ENCODE measurements around the gene TARM1. TPM values are rescaled to one million over a fixed set of nuclear protein-coding genes. Genes with fewer than 3 reads are reported as not detected.

Gene TARM1
- not detected for total RNA-seq

DNA sequence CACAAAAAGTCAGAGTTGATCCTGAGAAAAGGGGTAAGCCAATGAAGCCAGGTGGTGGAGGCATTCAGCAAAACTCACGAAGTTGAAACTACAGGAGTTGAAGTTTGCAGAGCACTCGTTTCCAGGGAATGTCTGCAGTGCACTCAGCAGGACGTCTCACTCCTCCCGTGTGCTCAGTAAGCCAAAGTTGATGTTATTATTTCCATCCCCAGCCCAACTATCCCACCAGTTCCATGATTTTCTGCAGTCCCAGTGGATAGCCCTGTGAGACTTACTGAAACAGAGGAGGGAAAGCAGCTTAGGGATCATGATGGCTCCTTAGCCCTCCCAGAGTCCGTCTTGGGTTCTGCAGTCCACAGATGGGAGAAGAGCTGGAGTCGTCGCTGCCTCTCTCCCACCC lies at the start of gene TARM1:
TARM1 (minus strand) TSS at position 334 of the 400 bp plus-strand sequence; CDS start at position 309, 25 bp downstream.
- TF ChIP-seq CTCF (IDR thresholded peaks at IDR 0.05; ENCODE audit: low read depth), result no peak

- TF ChIP-seq CTCF (IDR thresholded peaks at IDR 0.05; ENCODE audit: low read depth), result no peak
These were observed 48.4 kb upstream of the TARM1 start for GRCh38 chr19:54129617-54129996.

GRCh38 chr19:54128796-54129616 lies 47.8 kb upstream of the TARM1 start:
- TF ChIP-seq CTCF (IDR thresholded peaks at IDR 0.05; ENCODE audit: low read depth), result no peak

GRCh38 chr19:54128441-54128725 lies 47.2 kb upstream of the TARM1 start:
- no peak for TF ChIP-seq CTCF (IDR thresholded peaks at IDR 0.05; ENCODE audit: low read depth)

DNA sequence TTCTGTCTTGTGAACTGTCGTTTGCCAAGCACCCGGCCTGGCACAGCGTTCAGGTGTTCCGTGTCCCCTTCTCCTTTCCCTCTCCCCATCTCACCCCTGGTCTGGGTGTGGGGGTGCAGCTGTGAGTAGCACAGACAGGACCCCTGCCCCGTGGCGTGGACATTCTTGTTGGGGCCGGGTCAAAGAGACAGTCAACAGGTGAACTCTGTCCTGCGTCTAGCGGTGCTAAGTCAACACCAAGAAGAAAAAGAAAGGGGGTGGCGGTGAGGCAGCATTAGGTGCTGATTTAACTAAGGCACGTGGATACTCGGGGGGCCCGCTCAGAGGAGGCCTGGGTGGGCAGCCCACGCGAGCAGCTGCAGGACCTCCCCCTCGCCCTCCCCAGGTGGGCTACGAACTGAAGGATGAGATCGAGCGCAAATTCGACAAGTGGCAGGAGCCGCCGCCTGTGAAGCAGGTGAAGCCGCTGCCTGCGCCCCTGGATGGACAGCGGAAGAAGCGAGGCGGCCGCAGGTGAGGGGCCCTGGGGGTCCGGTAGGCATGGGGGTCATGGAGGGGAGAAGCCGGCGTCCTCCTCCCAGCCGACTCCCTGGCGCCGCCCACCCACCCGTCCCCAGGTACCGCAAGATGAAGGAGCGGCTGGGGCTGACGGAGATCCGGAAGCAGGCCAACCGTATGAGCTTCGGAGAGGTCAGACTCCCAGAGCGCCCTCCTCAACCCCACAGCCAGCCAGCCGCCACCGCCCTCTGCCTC lies 46.7 kb upstream of the TARM1 start:
- TF ChIP-seq CTCF (IDR thresholded peaks at IDR 0.05; ENCODE audit: low read depth), result no peak

GRCh38 chr19:54125713-54126112 lies 44.5 kb upstream of the TARM1 start:
- TF ChIP-seq CTCF (IDR thresholded peaks at IDR 0.05; ENCODE audit: low read depth), result no peak

DNA sequence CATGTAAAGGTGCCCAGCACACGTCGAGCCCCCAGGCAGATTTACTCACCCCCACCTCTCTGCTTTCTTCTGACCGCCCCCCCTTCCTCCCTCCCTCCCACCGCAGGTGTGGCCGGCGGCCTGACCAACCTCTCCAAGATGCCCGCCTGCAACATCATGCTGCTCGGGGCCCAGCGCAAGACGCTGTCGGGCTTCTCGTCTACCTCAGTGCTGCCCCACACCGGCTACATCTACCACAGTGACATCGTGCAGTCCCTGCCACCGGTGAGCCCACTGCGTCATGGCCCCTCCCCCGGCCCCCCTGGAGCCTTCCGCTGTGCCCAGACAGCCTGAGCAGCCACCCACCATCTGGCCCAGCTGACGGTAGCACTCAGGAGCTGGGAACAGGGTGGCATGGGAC lies 43.2 kb upstream of the TARM1 start:
- no peak for TF ChIP-seq CTCF (IDR thresholded peaks at IDR 0.05; ENCODE audit: low read depth)
